Measurements from ENCODE around the gene PDE4B. TPM values are rescaled to one million over a fixed set of nuclear protein-coding genes. Genes with fewer than 3 reads are reported as not detected.
A peak's percentile ranks its signal among the peaks of the same experiment; 100 is the strongest.

Gene PDE4B
- polyA plus RNA-seq, 3 donors from 2014 or later, result 7.4 to 25.1 (median 18.9) TPM

DNA sequence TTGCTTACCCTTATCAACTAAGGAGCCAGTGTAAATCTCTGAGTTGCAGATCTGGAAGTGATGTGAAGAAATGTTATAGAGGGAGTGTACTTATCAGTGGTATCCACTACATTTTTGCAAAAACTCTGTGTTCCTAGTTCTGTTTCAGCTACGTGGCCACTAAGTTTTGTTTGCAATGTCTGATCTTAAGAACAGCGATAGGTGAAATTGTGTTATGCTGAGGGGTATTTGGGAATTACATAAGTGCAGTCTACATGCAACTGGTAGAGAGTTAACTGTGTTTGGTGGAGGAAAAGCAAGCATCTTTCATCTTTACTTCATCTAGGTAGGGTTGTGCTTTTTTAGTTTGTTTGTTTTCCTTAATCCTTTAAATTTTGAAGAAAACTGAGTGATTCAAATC lies 542.4 kb downstream of the PDE4B start:
- DNase-seq, result no peak
- Mint-ChIP-seq H3K9me3 (no peaks in the 10 kb centered on the region), H3K36me3 (peaks cover 0 to 5% (median 0%) of the 10 kb centered on the region in 3 donors)

DNA sequence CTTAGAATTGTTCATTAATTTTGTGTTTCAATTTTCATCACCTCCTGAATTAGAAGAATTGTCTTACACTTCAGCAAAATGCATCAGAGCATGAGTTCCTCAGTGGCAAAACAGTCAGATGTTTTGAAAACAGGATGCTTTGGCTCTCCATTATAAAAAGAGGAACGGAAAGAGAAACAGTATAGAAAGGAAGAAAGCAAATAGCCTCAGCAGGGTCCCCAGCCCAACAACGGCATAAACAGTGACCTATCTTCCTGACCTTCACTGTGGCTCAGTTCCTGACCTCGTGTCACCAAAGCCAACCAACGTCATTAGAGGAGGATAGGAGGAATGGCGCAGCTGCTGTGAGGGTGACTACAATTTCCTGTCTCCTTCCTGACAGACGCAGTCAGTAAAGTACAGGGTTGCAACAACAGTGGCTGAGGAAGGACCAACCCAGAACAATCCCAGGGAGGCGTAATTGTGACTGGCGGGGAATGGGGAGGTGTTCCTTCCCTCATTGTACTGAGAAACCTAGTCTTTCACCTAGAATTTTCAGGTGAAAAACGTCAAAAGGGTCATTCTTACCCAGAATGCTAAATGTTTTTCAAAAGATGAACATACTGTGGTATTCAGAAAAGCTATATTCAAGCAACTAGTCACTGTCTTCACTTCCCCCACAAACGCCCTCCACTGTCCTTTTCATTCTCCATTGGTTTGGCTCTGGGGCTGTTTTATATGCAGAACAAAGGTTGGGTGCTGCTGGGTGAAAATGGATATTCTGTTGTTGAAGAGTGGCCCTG lies 543.4 kb downstream of the PDE4B start:
- peaks cover 0 to 8% (median 7%) of the 10 kb centered on the region in 3 donors for H3K27me3 Mint-ChIP-seq (ENCODE audit: low read depth in 3 of 3)
- DNase-seq, result peak; percentile 70 to 86 (median 82)
- peak overlapping the region; percentile 90 to 99 (median 92) for H3K27ac Mint-ChIP-seq
- H3K4me3 Mint-ChIP-seq, result peak overlapping the region; percentile 59 to 84 (median 80)
- no peaks in the 10 kb centered on the region for H3K9me3 Mint-ChIP-seq
- peaks cover 45 to 78% of the 10 kb centered on the region in 2 donors for H3K4me1 Mint-ChIP-seq
- H3K36me3 Mint-ChIP-seq, result peaks cover 0 to 5% (median 0%) of the 10 kb centered on the region in 3 donors

More for the DNA sequence above, 542.4 kb downstream of the PDE4B start:
- H3K27me3 Mint-ChIP-seq (ENCODE audit: low read depth in 3 of 3), result peaks cover 4 to 16% (median 14%) of the 10 kb centered on the region in 3 donors
- peak overlapping the region; percentile 90 to 99 (median 92) for H3K27ac Mint-ChIP-seq
- peak overlapping the region; percentile 59 to 84 (median 80) for H3K4me3 Mint-ChIP-seq
- peaks cover 53 to 85% of the 10 kb centered on the region in 2 donors for H3K4me1 Mint-ChIP-seq

DNA sequence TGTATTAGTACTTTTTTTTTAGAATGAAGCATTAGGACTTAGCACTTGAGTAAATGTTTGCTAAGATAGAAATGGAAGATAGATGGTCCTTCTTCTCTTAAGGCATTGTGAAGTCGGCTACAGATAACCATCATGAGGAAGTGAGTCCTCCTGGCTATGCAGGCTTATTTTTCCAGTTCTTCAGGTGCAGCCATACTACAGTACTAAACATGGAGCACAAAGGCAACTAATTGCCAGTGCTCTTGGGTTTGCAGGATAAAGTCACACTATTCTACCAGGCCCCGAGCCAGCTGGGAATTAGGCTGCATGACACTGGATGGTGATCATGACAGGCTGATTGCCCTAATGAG lies 543.9 kb downstream of the PDE4B start:
- peak overlapping the region; percentile 90 to 99 (median 92) for H3K27ac Mint-ChIP-seq
- DNase-seq, result no peak
- H3K4me1 Mint-ChIP-seq, result peaks cover 43 to 78% of the 10 kb centered on the region in 2 donors
- peak overlapping the region; percentile 59 to 84 (median 80) for H3K4me3 Mint-ChIP-seq
- H3K27me3 Mint-ChIP-seq (ENCODE audit: low read depth in 3 of 3), result peaks cover 0 to 8% (median 7%) of the 10 kb centered on the region in 3 donors
- H3K9me3 Mint-ChIP-seq, result no peaks in the 10 kb centered on the region
- H3K36me3 Mint-ChIP-seq, result peaks cover 0 to 5% (median 0%) of the 10 kb centered on the region in 3 donors

DNA sequence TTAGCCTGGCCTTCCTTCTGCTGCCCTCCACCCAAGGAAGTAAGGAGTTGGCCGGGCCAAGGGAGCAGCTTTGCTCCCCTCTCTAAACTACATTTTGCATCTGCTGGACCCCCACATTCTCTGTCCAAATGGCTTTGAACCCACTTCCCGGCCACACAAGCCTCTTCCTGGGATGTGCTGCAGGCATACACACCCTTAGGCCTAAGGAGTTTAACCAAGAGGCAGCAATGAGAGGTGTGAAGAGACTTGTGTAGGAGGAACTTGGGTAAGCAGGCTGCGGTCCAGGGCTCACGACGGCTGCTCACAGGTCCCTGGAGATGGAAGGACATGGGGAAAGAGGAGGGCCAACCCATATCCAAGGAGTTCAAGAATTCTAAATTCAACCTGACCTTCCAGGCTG lies 544.6 kb downstream of the PDE4B start:
- H3K36me3 Mint-ChIP-seq, result peaks cover 0 to 5% (median 0%) of the 10 kb centered on the region in 3 donors
- H3K27me3 Mint-ChIP-seq (ENCODE audit: low read depth in 3 of 3), result peaks cover 0 to 10% (median 7%) of the 10 kb centered on the region in 3 donors
- no peaks in the 10 kb centered on the region for H3K9me3 Mint-ChIP-seq
- peak overlapping the region in 2 of 5 donors; percentile 25 to 55 for H3K4me3 Mint-ChIP-seq
- peaks cover 37 to 74% of the 10 kb centered on the region in 2 donors for H3K4me1 Mint-ChIP-seq
- peak overlapping the region; percentile 41 to 99 (median 92) for H3K27ac Mint-ChIP-seq
- no peak for DNase-seq

DNA sequence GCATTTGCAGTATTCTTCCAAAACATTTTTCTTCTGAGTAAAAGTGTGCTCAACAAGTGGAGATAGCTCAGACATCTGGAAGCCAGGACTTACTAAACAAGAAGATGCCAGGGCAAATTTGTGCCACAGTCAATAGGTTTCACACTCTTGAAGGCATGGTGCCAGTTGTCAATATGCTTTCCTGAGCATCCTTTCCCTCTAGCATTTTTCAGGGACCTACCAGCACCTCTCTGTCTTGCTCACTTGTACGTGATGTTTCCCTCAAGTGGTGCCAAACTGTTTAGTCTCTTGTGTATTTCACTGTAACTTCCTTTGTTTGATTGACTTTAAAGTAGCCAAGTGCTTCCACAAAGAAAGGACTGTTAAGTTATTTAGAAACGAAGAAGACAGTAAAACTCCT lies 547.2 kb downstream of the PDE4B start:
- no peaks in the 10 kb centered on the region for H3K9me3 Mint-ChIP-seq
- H3K27ac Mint-ChIP-seq, result peak overlapping the region in 3 of 6 donors; percentile 13 to 49 (median 21)
- peak overlapping the region in 1 of 5 donors; percentile 18 for H3K4me3 Mint-ChIP-seq
- peaks cover 0 to 5% (median 3%) of the 10 kb centered on the region in 3 donors for H3K36me3 Mint-ChIP-seq
- peaks cover 0 to 8% (median 7%) of the 10 kb centered on the region in 3 donors for H3K27me3 Mint-ChIP-seq (ENCODE audit: low read depth in 3 of 3)
- H3K4me1 Mint-ChIP-seq, result peaks cover 20 to 60% of the 10 kb centered on the region in 2 donors
- DNase-seq, result no peak

DNA sequence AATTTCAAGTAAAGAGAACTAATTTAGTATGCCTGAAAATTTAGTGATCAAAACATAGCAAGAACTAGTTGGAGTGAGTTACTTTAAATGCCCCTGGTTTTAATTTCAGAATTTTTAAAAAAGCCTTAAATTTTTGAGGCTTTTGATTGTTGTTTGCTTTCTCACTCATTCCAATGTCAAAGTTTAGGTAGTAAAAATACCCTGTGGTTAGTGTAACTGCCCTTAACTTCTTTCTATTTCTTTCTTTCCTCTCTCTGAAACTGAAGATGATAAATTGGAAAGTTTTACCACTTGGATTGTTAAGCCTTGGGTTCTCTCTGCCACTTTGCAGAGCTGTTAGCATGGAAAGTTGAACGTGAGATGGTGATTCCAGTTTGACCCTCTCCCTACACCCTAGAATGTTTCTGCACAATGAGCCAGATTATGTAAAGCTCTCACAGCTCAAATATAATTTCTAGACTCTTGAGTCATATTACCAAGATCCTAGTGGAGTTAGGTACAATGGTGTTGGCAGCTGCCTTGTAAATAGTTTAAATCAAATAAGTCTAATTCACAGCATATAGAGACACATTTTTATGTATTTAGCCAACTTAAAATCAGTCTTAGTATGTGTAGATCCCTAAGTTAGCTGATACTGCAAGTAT lies 548.9 kb downstream of the PDE4B start:
- Mint-ChIP-seq H3K9me3 (no peaks in the 10 kb centered on the region), H3K4me3 (no peak overlapping the region), H3K4me1 (peaks cover 8 to 60% of the 10 kb centered on the region in 2 donors), H3K36me3 (peaks cover 0 to 3% (median 0%) of the 10 kb centered on the region in 3 donors), H3K27ac (peak overlapping the region in 1 of 6 donors; percentile 62), H3K27me3 (ENCODE audit: low read depth in 3 of 3) (peaks cover 0 to 4% (median 3%) of the 10 kb centered on the region in 3 donors)
- DNase-seq, result no peak

DNA sequence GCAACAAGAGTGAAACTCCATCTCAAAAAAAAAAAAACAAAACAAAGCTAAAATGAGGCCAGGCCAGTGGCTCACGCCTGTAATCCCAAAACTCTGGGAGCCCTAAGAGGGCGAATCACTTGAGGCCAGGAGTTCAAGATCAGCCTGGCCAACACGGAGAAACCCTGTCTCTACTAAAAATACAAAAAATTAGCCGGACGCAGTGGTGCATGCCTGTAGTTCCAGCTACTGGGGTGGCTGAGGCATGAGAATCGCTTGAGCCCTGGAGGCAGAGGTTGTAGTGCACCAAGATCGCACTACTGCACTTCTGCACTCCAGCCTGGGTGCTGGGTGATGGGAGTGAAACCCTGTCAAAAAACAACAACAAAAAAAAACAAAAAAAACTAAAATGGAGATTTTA lies 550.0 kb downstream of the PDE4B start:
- H3K4me1 Mint-ChIP-seq, result peaks cover 4 to 55% of the 10 kb centered on the region in 2 donors
- no peak for DNase-seq
- no peak overlapping the region for H3K27ac Mint-ChIP-seq
- peaks cover 0 to 2% (median 0%) of the 10 kb centered on the region in 3 donors for H3K27me3 Mint-ChIP-seq (ENCODE audit: low read depth in 3 of 3)
- peaks cover 0 to 3% (median 3%) of the 10 kb centered on the region in 3 donors for H3K36me3 Mint-ChIP-seq
- no peak overlapping the region for H3K4me3 Mint-ChIP-seq
- H3K9me3 Mint-ChIP-seq, result no peaks in the 10 kb centered on the region

DNA sequence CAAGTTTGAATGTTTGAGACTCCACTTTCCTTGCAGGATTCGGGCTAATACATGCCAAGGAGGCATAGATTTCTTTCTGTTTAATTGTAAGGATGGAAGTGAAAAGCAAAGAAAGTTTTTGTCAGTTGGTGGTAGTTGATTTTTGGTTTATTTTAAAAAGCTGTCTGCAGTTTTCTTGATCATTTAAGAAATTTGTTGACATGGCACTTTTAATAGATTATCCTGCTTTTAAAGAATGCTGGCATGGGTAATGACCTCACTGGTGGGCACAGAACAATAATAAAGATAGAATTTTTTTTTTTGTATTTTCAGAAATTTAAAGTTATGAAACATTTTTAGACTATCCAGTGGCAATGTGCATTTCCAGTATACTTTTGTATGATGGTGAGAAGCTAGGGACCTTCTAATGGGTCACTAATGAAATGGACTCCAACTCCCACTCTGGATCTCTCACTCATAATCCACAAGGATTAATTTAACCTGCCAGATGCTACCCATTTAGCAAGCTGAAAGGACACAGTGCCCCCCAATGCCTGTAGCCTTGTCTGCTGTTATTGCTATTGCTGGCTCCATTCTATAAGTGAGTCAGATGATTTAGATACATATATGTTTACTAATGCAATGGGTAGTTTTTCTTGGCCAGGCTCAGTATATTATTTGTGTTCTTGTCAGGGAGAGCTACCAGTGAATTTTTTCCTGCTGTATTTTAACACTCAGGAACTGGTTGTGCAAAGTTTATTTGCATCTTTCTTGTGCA lies 551.1 kb downstream of the PDE4B start:
- Mint-ChIP-seq H3K36me3 (peaks cover 0 to 3% (median 3%) of the 10 kb centered on the region in 3 donors), H3K9me3 (no peaks in the 10 kb centered on the region), H3K4me3 (no peak overlapping the region), H3K27me3 (ENCODE audit: low read depth in 3 of 3) (peaks cover 0 to 2% (median 0%) of the 10 kb centered on the region in 3 donors), H3K27ac (peak overlapping the region in 1 of 6 donors; percentile 39), H3K4me1 (peaks cover 4 to 57% of the 10 kb centered on the region in 2 donors)
- DNase-seq, result no peak

DNA sequence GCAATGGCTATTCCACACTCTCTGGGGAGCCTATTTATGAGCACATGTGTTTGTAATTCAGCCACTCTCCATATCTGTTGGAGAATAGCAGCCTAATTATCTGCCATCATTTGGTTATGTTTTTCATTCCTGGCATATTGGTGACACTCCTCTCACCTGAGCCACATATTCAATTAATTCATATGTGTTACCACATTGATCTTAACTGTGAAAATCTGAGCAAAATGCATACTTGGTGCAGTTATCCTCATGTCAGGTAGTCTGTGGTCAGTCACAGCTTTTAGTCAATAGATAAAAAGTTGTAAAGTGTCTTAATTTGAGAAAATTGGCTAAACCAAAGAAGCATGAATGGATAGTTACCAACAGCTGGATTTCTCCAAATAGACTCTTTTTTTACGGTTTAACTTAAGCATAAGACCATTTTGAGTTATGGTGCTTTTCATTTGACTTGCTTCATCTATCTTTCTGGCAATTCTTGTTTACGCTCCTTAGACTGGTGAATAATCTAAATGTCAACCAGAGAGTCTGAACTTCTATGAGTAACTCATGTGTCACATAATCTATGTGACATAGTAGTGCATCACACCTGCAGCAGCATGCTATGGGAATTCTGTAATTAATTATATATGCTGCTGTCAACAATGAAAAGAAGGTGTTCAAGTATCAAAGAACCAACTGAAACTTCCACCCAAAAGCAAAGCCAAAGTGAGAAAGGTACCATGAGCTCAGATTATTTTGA lies 553.5 kb downstream of the PDE4B start:
- H3K36me3 Mint-ChIP-seq, result peaks cover 0 to 3% (median 3%) of the 10 kb centered on the region in 3 donors
- H3K27ac Mint-ChIP-seq, result peak overlapping the region in 3 of 6 donors; percentile 13 to 55 (median 54)
- peaks cover 21 to 69% of the 10 kb centered on the region in 2 donors for H3K4me1 Mint-ChIP-seq
- no peak for DNase-seq
- H3K4me3 Mint-ChIP-seq, result no peak overlapping the region
- H3K27me3 Mint-ChIP-seq (ENCODE audit: low read depth in 3 of 3), result peaks cover 0 to 2% (median 0%) of the 10 kb centered on the region in 3 donors
- no peaks in the 10 kb centered on the region for H3K9me3 Mint-ChIP-seq

DNA sequence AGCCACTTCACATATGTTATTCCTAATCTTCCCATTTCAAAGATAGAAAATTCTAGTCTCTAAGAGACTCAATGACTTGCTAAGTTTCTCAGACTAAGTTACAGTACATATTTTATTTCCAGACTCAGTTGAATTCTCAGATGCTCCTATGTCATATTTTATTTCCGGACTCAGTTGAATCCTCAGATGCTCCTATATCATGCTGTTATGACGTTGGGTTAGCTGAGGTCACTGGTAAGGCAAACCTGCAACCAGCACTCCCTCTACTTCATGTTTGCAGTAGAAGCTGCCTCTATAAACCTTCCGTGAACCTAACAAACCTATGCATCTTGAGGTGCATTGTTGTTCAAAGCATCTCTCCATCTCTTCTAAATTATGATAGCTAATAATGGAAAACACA lies 554.2 kb downstream of the PDE4B start:
- DNase-seq, result no peak
- Mint-ChIP-seq H3K36me3 (peaks cover 0 to 3% (median 3%) of the 10 kb centered on the region in 3 donors), H3K27me3 (ENCODE audit: low read depth in 3 of 3) (no peaks in the 10 kb centered on the region), H3K9me3 (no peaks in the 10 kb centered on the region), H3K27ac (peak overlapping the region in 2 of 6 donors; percentile 34 to 62), H3K4me3 (peak overlapping the region in 1 of 5 donors; percentile 42), H3K4me1 (peaks cover 27 to 69% of the 10 kb centered on the region in 2 donors)

DNA sequence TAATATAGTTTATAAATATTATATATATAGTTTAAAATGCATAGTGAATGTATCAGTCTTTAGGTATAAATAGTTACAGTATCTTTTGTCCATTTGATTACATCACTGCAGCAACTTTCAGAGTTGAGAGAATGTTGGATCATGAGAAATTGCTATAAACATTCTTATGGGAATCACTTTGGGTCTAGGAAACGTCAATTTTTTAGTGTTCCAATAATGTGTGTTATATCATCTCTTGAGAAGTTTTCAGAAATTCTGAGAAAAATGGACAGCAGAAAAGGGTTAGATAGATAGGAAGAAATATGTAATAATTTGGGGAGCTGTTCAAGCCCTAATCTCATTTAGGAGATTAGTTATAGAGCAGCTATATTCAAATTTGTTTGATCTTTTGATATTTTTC lies 556.1 kb downstream of the PDE4B start:
- H3K9me3 Mint-ChIP-seq, result no peaks in the 10 kb centered on the region
- peaks cover 0 to 11% (median 3%) of the 10 kb centered on the region in 3 donors for H3K36me3 Mint-ChIP-seq
- DNase-seq, result no peak
- peak overlapping the region in 4 of 6 donors; percentile 46 to 95 (median 80) for H3K27ac Mint-ChIP-seq
- peaks cover 36 to 79% of the 10 kb centered on the region in 2 donors for H3K4me1 Mint-ChIP-seq
- H3K4me3 Mint-ChIP-seq, result no peak overlapping the region
- H3K27me3 Mint-ChIP-seq (ENCODE audit: low read depth in 3 of 3), result peaks cover 0 to 1% (median 0%) of the 10 kb centered on the region in 3 donors

DNA sequence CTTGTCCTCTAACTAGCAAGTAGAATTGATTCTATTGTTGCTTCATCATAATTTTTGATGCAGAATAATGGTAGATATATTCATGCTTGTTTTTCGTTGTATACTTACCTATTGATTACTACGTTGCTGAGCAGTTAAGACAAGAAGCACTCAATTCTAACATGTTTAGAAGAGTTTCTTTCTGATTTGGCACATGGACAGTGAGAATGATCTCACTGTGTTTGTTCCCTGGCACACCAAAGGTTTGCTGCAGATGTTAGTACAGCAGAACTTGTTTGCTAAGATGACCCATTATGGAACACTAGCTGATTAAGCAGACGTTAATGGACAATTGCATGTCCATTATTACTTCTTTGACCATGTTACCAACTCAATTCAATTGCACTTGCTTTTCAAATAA lies 556.5 kb downstream of the PDE4B start:
- no peak for DNase-seq
- H3K4me3 Mint-ChIP-seq, result peak overlapping the region in 2 of 5 donors; percentile 33 to 71
- H3K4me1 Mint-ChIP-seq, result peaks cover 36 to 79% of the 10 kb centered on the region in 2 donors
- H3K36me3 Mint-ChIP-seq, result peaks cover 0 to 11% (median 3%) of the 10 kb centered on the region in 3 donors
- peaks cover 0 to 1% (median 0%) of the 10 kb centered on the region in 3 donors for H3K27me3 Mint-ChIP-seq (ENCODE audit: low read depth in 3 of 3)
- no peaks in the 10 kb centered on the region for H3K9me3 Mint-ChIP-seq
- peak overlapping the region; percentile 68 to 95 (median 88) for H3K27ac Mint-ChIP-seq

Data from immature natural killer cell (primary cell).